Amniotic stem cell (primary cell): ENCODE measurements around the gene MAD1L1.

Experiments
- DNase-seq: peaks from one replicate; lab custom pipeline; 2025; lab: John Stamatoyannopoulos, UW

MAD1L1 gene

GRCh38 chr7:1913466-1914282 is 319.1 kb downstream of the MAD1L1 start:
- no peak for DNase-seq

DNA sequence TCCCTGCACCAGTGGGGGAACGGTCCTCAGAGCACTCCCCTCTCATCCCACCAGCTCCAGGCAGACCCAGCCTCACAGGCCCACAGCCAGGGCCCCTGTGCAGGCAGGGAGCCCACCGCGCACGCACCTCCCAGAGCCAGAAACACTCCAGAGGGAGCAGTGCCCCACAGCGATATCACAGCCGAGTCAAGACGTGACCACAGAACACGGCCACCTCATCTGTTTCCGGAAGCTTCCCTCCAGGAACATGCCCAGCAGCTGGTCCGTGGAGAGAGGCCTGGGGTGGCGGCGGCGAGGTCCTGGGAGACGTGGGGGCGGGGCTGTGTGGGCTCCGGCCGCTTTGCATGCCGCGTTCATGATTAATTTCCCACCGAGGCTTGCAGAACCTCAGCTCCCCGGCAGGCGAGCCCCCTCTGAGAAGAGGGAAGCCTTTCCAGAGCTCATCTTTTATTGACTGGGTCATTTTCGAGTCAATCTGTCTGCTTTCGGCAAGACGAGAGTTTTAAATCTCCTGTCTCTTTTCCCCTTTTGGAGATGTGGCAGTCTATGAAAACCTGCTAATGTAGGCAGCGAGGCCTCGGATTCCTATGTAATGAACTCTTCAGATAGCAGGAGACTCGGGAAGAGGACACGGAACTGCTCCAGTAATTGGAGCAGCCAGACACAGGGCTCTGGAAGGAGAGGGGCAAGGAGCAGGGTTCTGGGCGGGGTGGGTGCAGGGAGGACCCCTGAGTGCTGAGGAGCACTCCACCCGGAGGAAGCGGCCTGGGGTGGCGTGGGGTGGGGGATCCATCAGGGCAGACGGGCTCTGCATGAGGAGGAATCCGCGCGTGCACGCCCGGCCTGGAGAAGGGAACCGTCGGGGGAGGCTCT is 319.9 kb downstream of the MAD1L1 start:
- peak; percentile 80 for DNase-seq

GRCh38 chr7:1911571-1911970 is 321.2 kb downstream of the MAD1L1 start:
- no peak for DNase-seq

DNA sequence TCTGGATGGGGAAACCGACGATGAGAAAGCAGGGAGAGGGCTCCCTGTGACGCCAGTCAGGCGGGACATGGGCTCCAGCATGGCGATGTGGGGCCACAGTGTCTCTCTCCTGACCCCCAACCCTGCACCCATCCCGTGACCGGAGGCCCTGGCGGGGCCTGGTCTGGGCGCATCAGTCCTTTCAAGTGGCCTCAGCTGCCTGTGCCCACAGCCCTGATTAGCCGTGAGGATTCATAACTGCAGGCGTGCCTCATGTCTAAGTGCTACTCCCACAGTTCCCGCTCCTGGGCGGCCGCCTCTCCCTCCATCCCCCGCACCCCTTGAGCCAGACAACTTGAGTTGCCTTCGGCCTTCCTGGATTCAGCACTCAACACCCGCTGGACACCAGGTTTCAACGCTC is 321.9 kb downstream of the MAD1L1 start:
- DNase-seq, result no peak

- DNase-seq, result no peak
Observed at GRCh38 chr7:1910081-1910685, 322.6 kb downstream of the MAD1L1 start.

DNA sequence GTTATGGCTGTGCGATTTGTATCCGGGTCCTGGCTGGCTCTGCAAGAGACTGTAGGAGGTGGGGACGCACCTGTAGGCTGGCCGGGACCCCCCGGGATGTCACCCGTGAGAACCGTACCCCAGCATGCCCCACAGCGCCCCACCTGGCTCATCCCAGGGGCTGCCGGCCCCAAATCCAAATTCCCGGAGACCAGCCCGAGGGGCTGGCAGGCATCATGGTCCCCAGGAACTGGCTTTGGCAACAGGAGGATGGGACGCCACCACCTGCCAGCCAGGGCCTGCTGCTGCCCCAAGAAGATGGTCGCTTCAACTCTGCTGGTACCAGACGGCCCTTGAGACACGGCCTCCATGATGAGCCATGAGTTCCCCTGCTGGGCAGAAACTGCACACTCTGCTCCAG is 323.3 kb downstream of the MAD1L1 start:
- no peak for DNase-seq

GRCh38 chr7:1908823-1909420 is 323.8 kb downstream of the MAD1L1 start:
- no peak for DNase-seq

- no peak for DNase-seq
Observed at GRCh38 chr7:1907751-1908365, 324.9 kb downstream of the MAD1L1 start.

- no peak for DNase-seq
Observed at GRCh38 chr7:1906988-1907745, 325.6 kb downstream of the MAD1L1 start.

- DNase-seq, result no peak
Observed at GRCh38 chr7:1906087-1906830, 326.5 kb downstream of the MAD1L1 start.

DNA sequence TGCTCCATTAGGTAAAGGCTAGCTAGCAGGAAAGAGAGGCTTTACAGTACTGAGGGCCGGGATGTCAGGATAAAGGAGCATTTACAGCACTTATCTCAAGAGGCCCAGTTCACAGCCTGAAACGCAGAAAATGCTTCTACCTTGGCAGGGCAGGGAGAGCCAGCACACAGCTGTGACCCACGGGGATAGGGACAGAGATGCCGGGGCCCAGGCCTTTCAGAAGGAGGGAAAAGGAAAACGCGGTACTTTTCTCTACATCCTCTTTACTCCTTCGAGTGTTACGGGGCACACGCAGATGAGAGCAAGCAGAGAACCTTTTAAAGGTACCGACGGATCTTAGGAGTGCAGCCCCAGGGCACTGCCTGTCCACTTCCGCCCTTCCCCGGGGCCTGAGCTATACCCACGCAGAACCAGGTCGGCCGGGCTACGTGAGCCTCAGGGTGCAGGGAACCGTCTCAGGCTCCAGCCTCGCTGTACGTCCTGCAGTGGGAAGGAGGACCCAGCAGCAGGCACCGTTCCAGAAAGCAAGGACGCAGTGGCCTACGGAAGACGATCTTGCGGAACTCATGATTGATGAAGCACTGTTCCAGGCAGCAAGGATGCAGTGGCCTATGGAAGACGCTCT is 330.4 kb downstream of the MAD1L1 start:
- DNase-seq, result no peak

- DNase-seq, result no peak
Observed at GRCh38 chr7:1901431-1902210, 331.1 kb downstream of the MAD1L1 start.

- no peak for DNase-seq
Observed at GRCh38 chr7:1900847-1901246, 331.9 kb downstream of the MAD1L1 start.

- no peak for DNase-seq
Observed at GRCh38 chr7:1899951-1900762, 332.6 kb downstream of the MAD1L1 start.

- DNase-seq, result peak; percentile 25
Observed at GRCh38 chr7:1899196-1899595, 333.5 kb downstream of the MAD1L1 start.

- DNase-seq, result no peak
Observed at GRCh38 chr7:1898628-1899185, 334.0 kb downstream of the MAD1L1 start.

- no peak for DNase-seq
Observed at GRCh38 chr7:1897861-1898627, 334.7 kb downstream of the MAD1L1 start.
